ENCODE results near the gene FBXL17.

The FBXL17 gene

DNA sequence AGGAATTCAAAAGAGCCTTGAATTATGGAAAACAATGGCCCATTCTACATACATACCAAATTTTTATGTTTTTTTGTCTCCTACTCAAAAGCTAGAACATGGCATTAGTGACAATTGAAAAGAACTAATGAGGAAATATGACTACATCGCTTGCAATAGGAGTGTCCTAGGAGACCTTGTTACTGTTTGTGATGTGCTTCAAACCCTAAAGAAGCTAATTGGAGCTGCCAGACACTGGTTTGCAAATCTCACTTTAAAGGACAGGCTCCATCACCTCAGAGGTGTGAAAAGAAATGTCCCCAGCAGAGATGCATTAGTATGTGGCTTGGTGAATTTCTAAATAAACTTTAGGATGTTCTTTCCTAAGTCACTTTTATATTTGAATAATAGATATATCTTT lies 356.9 kb downstream of the FBXL17 start:
- Histone ChIP-seq H3K4me1 (ENCODE audit: control insufficient read depth, low read depth, low read length) (no peaks in the 10 kb centered on the region), H3K36me3 (ENCODE audit: control insufficient read depth, low read depth, low read length) (no peaks in the 10 kb centered on the region), H3K27me3 (ENCODE audit: control insufficient read depth, insufficient read depth, low read length) (no peaks in the 10 kb centered on the region), H3K9ac (ENCODE audit: low read length) (no peak overlapping the region), H3K9me3 (ENCODE audit: control insufficient read depth, low read depth, low read length) (no peaks in the 10 kb centered on the region), H3K27ac (ENCODE audit: low read length) (no peak overlapping the region), H3K4me3 (ENCODE audit: low read length) (no peak overlapping the region)

DNA sequence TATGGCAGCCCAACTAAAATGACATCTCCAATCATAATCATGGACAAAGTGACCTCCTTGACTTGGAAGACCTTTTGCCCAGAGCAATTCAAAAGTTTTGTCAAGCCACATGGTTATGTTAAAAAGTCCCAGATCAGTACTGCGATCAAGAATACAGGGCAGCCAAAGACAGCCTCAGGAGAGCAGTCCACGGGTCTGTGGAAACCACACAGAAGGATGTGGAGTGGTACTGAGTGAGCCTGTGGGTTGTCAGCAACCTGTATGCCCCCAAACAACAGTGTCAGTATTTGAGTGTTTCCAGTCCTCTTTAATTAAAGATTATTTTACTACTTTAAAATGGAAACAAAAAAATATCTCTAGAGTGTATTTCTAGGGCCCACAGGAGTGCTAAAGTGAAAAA lies 365.8 kb downstream of the FBXL17 start:
- Histone ChIP-seq H3K36me3 (ENCODE audit: control insufficient read depth, low read depth, low read length) (no peaks in the 10 kb centered on the region), H3K4me3 (ENCODE audit: low read length) (no peak overlapping the region), H3K27me3 (ENCODE audit: control insufficient read depth, insufficient read depth, low read length) (no peaks in the 10 kb centered on the region), H3K4me1 (ENCODE audit: control insufficient read depth, low read depth, low read length) (peaks cover 7% of the 10 kb centered on the region), H3K9ac (ENCODE audit: low read length) (no peak overlapping the region), H3K9me3 (ENCODE audit: control insufficient read depth, low read depth, low read length) (no peaks in the 10 kb centered on the region), H3K27ac (ENCODE audit: low read length) (no peak overlapping the region)

DNA sequence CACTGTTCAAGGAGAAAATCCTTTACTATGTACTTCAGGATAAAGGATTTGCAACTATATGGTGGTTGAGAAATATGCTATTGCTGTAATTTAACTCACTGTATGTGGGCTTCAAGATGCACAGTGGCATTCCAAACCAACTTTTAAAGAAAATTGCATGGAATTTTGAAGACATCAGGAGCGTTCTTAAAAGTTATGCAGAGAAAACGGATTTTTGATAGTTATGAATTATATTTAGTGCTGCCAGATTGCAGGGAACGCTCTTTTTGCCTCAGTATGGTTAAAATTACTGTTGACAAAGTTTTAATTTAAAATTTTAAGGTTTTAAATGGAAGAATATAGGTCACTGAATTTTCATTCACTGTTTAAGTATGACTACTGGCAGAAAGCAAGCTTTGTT lies 375.1 kb downstream of the FBXL17 start:
- Histone ChIP-seq H3K36me3 (ENCODE audit: control insufficient read depth, low read depth, low read length) (no peaks in the 10 kb centered on the region), H3K27me3 (ENCODE audit: control insufficient read depth, insufficient read depth, low read length) (no peaks in the 10 kb centered on the region), H3K4me1 (ENCODE audit: control insufficient read depth, low read depth, low read length) (no peaks in the 10 kb centered on the region), H3K9ac (ENCODE audit: low read length) (no peak overlapping the region), H3K4me3 (ENCODE audit: low read length) (no peak overlapping the region), H3K9me3 (ENCODE audit: control insufficient read depth, low read depth, low read length) (no peaks in the 10 kb centered on the region), H3K27ac (ENCODE audit: low read length) (no peak overlapping the region)

DNA sequence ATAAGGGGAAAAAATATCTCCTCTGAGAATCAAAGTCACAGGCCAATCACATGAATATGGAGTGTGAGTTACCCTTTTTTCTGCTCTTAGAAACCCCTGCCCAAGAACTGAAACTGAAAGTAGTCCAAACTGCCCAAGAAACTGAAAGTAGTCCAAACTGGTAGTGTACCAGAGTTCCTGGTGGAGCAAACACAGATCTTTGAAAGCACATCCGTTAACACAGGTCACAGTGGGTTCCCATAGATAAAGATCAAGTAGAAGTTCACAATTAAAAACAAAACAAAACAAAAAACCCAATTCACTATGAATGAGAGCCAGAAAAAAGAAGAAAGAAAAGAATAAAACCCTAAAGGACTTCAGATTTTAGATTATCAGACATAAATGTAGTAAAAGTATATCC lies 378.7 kb downstream of the FBXL17 start:
- no peaks in the 10 kb centered on the region for H3K27me3 ChIP-seq (ENCODE audit: control insufficient read depth, insufficient read depth, low read length)
- H3K4me1 ChIP-seq (ENCODE audit: control insufficient read depth, low read depth, low read length) = no peaks in the 10 kb centered on the region
- no peaks in the 10 kb centered on the region for H3K36me3 ChIP-seq (ENCODE audit: control insufficient read depth, low read depth, low read length)
- no peak overlapping the region for H3K4me3 ChIP-seq (ENCODE audit: low read length)
- H3K27ac ChIP-seq (ENCODE audit: low read length) = no peak overlapping the region
- no peak overlapping the region for H3K9ac ChIP-seq (ENCODE audit: low read length)
- no peaks in the 10 kb centered on the region for H3K9me3 ChIP-seq (ENCODE audit: control insufficient read depth, low read depth, low read length)

DNA sequence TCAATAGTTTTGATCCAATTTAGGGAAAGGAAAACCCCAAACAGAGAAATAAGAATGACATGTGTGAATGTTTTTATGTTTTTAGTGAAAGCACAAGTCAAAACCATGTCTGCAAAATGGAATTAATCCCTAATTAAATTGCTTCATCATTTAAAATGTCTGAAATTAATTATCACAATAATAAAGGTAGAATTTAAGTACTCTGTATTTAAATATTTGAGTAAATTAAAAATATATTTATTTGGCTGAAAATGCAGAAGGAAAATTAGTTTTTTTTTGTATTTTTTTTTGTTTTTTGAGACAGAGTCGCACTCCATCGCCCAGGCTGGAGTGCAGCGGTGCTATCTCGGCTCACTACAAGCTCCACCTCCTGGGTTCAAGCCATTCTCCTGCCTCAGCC lies 380.7 kb downstream of the FBXL17 start:
- Histone ChIP-seq H3K9ac (ENCODE audit: low read length) (no peak overlapping the region), H3K27me3 (ENCODE audit: control insufficient read depth, insufficient read depth, low read length) (no peaks in the 10 kb centered on the region), H3K27ac (ENCODE audit: low read length) (no peak overlapping the region), H3K4me3 (ENCODE audit: low read length) (no peak overlapping the region), H3K9me3 (ENCODE audit: control insufficient read depth, low read depth, low read length) (no peaks in the 10 kb centered on the region), H3K36me3 (ENCODE audit: control insufficient read depth, low read depth, low read length) (no peaks in the 10 kb centered on the region), H3K4me1 (ENCODE audit: control insufficient read depth, low read depth, low read length) (peaks cover 9% of the 10 kb centered on the region)

DNA sequence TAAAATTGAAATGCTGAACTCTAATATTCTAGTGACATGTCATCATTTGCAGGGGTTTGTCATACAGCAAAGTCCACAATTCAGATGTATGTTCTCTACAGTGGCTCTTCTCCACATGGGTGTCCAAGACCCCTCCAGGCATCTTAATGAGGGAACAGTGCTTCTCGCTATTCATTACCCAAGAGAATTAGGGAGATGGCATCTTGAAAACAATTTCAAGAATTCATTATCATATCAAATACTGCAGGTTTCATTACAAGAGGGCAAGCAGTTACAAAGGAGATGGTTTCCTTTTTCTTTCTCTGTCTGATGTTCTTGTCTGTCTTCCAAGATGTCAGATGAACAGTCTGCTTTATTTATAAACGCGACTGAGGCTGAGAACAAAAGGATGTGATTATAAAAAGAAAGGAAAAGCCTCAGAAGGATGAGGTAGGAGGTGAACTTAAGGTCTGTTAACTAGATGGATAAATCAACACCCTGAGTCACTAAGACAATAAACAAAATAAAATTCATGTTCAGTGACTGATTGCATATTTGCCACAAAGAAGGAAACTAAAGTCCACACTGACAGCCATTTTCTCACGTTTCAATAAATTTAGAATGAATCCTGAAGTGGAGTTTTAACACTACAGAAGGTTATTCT lies 384.4 kb downstream of the FBXL17 start:
- Histone ChIP-seq H3K27me3 (ENCODE audit: control insufficient read depth, insufficient read depth, low read length) (no peaks in the 10 kb centered on the region), H3K9me3 (ENCODE audit: control insufficient read depth, low read depth, low read length) (no peaks in the 10 kb centered on the region), H3K4me3 (ENCODE audit: low read length) (peak overlapping the region; percentile 23), H3K4me1 (ENCODE audit: control insufficient read depth, low read depth, low read length) (peaks cover 9% of the 10 kb centered on the region), H3K9ac (ENCODE audit: low read length) (no peak overlapping the region), H3K36me3 (ENCODE audit: control insufficient read depth, low read depth, low read length) (no peaks in the 10 kb centered on the region), H3K27ac (ENCODE audit: low read length) (no peak overlapping the region)

DNA sequence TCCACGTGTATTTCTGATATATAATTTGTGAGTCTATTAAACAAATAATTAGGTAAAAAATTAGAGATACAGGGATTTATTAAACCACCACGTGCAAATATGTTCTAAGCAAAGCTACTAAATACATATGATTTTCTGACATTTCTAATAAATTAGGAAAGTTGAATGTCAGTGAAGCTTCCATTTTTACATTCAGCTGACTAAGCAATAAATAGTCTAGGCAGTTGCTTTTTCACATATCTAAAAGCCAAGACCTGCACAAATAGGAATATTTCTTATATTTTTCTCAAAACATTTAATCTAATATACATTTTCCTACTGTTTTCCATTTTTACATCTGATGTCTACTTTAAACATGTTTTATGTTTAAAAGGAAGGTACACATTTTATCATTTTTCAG lies 388.6 kb downstream of the FBXL17 start:
- Histone ChIP-seq H3K27ac (ENCODE audit: low read length) (no peak overlapping the region), H3K36me3 (ENCODE audit: control insufficient read depth, low read depth, low read length) (no peaks in the 10 kb centered on the region), H3K9ac (ENCODE audit: low read length) (no peak overlapping the region), H3K4me3 (ENCODE audit: low read length) (no peak overlapping the region), H3K4me1 (ENCODE audit: control insufficient read depth, low read depth, low read length) (peaks cover 9% of the 10 kb centered on the region), H3K9me3 (ENCODE audit: control insufficient read depth, low read depth, low read length) (no peaks in the 10 kb centered on the region), H3K27me3 (ENCODE audit: control insufficient read depth, insufficient read depth, low read length) (no peaks in the 10 kb centered on the region)

DNA sequence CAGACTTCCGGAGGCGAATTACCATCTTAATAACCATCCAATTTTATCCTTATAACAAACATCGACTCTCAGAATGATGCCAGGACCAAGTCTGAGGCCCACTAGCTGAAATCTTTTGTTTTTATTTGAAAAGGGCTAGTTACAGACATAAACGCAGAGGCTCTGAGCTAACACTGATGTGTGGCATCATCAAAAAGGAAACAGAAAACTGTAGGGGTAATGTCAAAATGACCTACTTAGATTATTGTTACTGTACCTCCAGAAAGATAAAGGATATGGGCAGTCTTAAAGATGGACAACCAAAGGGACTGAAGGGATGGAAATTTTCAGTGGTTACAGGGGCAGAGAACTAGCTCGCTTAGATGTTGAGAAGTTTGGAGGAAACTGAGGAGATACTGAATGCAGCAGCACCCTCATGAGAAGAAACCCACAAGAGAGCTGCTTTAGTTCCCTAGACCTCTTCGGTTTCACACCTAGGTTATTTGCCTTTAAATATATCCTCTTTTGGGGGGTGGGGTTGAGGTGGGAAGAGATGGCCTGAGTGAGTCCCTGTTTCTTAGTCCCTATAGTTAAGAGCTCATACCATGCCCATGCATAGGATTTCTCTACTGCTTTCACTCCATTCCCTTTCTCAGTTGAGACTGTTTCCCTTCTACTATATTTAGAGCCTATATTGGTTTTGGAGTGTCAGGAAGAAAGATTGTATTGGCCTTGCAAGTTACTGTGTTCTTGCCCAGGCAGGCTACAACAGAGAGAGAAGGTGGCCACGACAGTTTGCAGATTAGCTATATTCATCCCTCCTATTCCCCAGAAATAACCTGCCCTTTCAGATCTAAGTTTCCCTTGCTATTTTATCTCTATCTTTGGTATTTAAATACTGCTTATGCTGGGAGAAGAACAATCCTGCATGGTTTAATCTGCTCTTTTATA lies 390.8 kb downstream of the FBXL17 start:
- Histone ChIP-seq H3K9me3 (ENCODE audit: control insufficient read depth, low read depth, low read length) (no peaks in the 10 kb centered on the region), H3K4me3 (ENCODE audit: low read length) (no peak overlapping the region), H3K27ac (ENCODE audit: low read length) (no peak overlapping the region), H3K4me1 (ENCODE audit: control insufficient read depth, low read depth, low read length) (no peaks in the 10 kb centered on the region), H3K9ac (ENCODE audit: low read length) (no peak overlapping the region), H3K36me3 (ENCODE audit: control insufficient read depth, low read depth, low read length) (no peaks in the 10 kb centered on the region), H3K27me3 (ENCODE audit: control insufficient read depth, insufficient read depth, low read length) (no peaks in the 10 kb centered on the region)

DNA sequence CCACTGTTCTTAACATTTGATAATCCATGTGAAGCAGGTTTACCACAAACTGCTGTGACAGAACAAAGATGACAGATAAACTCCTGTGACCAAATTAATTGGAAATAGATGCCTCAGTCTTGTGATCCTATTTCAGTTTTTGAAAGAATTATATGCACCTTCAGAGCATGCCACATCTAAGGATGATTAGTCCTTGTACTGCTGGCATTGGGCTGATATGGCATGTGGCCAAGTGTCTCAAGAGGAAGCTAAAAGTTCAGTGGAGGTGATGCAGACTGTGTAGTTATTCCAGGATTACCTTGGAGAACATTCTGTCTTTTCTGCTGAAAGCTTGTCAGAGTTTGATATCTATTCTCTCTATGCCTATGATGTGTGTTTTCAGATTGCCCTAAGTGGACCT lies 396.8 kb downstream of the FBXL17 start:
- Histone ChIP-seq H3K27me3 (ENCODE audit: control insufficient read depth, insufficient read depth, low read length) (no peaks in the 10 kb centered on the region), H3K4me3 (ENCODE audit: low read length) (no peak overlapping the region), H3K4me1 (ENCODE audit: control insufficient read depth, low read depth, low read length) (no peaks in the 10 kb centered on the region), H3K36me3 (ENCODE audit: control insufficient read depth, low read depth, low read length) (no peaks in the 10 kb centered on the region), H3K9ac (ENCODE audit: low read length) (no peak overlapping the region), H3K27ac (ENCODE audit: low read length) (no peak overlapping the region), H3K9me3 (ENCODE audit: control insufficient read depth, low read depth, low read length) (no peaks in the 10 kb centered on the region)

DNA sequence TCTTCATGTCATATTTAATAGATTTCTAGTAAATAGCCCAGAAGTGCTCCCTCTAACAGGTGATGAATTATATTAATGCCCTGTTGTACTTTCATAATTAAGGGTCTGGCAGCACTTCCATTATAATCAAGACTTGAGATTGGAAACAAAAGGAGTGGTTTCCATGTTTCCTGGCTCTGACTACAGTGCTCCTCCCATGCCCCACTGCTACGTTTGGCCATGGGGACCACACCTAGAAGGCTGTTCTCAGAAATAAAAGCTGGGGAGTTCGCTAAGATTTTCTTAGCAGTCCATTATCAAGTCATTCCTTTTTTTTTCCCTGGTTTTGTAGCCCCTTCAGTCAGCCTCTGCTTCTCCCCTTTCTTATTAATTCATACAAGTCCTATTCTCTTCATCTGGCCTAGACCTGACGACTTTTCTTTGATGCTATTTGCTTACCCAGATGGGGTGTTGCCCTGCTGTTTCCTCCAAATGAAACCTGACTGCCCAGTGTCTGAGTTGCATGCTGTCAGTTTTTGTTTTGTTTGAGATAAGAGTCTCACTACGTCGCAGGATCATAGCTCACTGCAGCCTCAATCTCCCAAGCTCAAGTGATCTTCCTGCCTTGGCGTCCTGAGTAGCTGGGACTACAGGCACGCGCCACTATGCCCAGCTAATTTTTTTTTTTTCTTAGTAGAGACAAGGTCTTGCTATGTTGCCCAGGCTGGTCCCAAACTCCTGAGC lies 399.0 kb downstream of the FBXL17 start:
- no peak overlapping the region for H3K27ac ChIP-seq (ENCODE audit: low read length)
- no peaks in the 10 kb centered on the region for H3K9me3 ChIP-seq (ENCODE audit: control insufficient read depth, low read depth, low read length)
- no peak overlapping the region for H3K9ac ChIP-seq (ENCODE audit: low read length)
- no peaks in the 10 kb centered on the region for H3K36me3 ChIP-seq (ENCODE audit: control insufficient read depth, low read depth, low read length)
- peaks cover 2% of the 10 kb centered on the region for H3K4me1 ChIP-seq (ENCODE audit: control insufficient read depth, low read depth, low read length)
- H3K27me3 ChIP-seq (ENCODE audit: control insufficient read depth, insufficient read depth, low read length) = no peaks in the 10 kb centered on the region
- no peak overlapping the region for H3K4me3 ChIP-seq (ENCODE audit: low read length)

DNA sequence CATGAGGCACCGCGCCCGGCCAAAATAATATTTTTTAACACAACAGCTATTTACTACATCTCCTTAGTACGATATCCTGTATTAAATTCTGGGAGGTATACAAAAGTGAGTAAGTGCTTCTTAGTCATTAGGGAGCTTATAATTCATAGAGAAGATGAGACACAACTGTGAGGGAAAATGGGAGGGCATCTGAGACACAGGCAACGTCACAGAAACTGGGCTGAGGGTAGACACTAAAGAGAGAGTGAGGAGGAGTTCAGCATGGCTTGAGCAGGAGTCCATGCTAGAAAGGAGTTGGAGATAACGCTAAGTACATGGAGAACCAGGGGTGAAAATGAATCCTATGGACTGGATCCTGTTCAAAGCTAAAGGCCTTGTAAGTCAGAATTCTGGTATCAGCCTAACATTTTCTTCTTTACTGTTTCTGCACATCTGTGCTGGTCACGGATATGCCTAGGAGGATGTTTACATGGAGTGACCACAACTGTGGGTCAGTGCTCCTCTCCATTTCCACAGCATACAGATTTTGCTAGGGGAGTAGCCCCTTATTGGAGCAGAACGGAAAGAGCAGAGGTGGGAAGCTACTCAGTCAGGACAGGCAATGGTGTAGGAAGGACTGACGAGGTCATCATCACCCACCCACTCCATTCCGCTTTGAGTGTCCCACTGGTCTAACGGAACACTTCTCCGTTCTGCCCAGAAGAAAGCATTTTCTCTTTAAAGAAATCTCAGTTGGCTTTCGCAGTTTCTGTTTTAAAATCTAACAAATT lies 400.8 kb downstream of the FBXL17 start:
- H3K4me1 ChIP-seq (ENCODE audit: control insufficient read depth, low read depth, low read length) = peaks cover 8% of the 10 kb centered on the region
- no peak overlapping the region for H3K4me3 ChIP-seq (ENCODE audit: low read length)
- no peaks in the 10 kb centered on the region for H3K36me3 ChIP-seq (ENCODE audit: control insufficient read depth, low read depth, low read length)
- no peak overlapping the region for H3K27ac ChIP-seq (ENCODE audit: low read length)
- no peak overlapping the region for H3K9ac ChIP-seq (ENCODE audit: low read length)
- H3K27me3 ChIP-seq (ENCODE audit: control insufficient read depth, insufficient read depth, low read length) = no peaks in the 10 kb centered on the region
- no peaks in the 10 kb centered on the region for H3K9me3 ChIP-seq (ENCODE audit: control insufficient read depth, low read depth, low read length)
